NCI-H446 treated with DMSO at 0.1 percent for 48 hours (cell line): ENCODE results near the gene TIMP4.
A peak's percentile ranks its signal among the peaks of the same experiment; 100 is the strongest.

Experiments
- DNase-seq: peaks from one replicate; lab custom pipeline; 2025; lab: John Stamatoyannopoulos, UW

Gene TIMP4

DNA sequence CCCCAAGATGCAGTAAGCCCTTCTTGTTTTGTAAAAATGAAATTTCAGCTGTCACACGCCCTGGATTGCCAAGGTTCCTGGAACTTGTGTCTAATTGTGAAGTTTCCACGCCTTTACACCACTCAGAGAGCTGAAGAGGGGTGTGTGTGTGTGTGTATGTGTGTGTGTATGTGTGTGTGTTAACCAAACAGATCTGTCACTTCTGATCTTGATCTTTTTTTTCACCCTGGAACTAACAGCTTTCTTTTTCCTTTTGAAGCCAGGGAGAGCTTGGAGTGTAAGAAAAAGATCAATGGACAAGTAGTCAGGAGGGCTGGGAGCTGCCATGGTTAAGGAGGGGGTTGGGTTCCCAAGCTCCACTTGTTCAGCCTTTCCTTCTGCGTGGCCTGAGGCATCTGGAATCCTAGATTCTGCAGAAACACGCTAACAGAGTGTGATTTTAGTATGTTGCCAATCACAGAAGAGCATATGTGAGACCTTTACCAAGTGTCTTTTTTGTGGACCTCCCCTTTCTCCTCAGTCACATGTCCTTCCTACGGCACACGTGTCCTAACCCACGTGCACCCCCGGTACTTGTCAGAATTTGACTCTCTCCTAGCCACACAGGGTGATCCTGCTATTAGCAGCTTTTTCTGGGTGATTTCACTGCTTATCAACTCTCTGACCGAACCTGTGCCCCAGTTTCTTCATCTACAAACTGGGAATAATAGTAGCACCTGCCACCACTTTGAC, 11.5 kb downstream of the TIMP4 start:
- DNase-seq = no peak

DNA sequence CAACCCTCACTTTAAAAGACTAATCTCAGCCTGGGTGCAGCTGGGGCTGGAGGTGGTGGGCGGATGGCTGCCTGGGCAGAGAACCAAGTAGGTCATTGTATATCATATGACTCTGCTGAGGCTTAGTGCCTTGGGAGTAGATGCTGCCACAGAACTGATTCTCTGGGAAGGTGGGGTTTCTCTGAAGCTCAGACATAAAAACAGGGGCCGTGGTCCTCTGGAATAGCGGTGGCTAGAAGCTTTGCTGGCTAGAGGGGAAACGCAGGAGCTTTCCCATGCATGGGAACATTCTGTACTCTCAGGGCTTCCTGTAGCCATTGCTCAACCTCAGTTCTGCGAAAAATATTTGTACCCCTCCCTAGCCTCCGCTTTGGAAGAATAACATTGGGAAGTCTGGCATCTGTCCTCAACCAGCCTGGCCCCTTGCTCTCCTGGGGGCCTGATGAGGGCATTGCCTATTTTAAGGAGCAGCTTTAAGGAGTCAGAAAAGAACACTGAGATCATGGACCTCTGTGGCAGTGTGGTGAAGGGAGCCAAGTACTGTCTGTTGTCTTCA, 14.7 kb downstream of the TIMP4 start:
- no peak for DNase-seq

DNA sequence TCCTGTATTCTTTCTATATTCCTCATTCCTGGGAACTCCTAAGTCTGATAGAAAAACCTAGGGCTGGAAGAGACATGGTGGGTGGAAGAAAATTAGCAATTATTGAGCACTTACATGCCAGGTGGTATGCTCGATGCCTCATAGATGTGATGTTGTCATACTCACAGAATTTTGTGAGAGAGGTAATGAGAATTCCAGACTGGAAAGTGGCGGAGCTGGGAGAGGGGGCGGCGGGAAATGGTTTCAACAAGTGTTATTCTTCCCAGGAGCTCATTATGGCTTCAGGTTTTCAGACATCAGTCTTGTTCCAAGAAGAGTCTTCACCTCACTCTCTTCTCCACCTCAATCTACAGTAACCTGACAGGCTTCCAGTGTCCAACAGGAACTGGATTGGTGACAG, 16.2 kb downstream of the TIMP4 start:
- no peak for DNase-seq

DNA sequence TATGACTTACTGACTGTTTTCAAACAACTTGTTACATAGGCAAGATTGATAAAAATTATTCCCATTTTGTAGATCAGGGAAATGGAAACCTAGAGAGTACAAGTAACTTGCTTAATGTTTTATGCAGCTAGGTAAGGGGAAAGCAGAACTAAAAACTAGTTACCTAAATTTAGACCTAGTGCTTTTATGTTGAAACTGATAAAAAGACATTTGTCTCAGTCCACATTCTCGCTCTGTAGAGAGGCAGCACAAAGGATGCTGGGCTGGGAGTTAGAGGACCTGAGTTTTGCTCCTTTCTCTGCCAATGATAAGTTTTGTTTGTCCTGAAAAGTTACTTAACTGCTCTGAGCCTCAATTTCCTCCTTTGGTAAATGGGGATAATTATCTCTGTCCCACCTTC, 17.4 kb downstream of the TIMP4 start:
- no peak for DNase-seq

DNA sequence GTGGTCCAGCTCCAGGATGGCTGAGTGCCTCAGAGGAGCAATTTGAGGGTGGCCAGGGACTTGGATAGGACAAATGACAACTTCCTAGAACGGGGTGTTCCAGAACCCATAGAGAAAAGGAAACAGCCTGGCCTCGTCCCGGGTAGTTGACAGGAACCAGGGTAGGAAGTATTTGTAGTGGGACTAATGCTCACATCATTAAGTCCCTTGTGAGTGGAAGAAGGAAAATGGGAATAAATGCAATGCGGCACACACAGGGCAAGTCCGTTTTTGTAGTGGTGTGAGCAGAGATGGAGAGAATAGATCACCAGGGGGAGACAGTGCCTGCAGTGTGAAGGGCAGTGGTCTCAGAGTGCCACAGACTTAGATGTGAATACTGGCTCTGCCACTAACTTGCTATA, 19.6 kb downstream of the TIMP4 start:
- DNase-seq = no peak

DNA sequence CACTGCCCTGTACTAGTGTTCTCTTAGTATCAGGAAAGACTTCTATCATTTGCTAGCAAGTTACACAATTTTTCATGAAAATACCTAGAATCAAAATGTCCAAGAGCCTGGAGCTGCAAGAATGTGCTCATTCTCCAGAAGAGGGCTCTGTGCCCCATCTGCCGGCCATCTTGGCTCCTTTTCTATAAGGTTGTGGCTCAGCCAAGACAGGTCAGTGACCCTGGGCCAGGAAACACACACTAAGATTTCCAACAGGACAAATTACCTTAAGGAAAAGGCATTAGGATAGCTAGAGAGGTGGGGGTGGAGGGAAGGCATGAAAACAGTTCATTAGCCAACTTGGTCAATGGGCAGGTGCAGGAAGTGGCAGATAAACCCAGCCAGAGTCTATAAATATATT, 20.7 kb downstream of the TIMP4 start:
- DNase-seq = no peak

DNA sequence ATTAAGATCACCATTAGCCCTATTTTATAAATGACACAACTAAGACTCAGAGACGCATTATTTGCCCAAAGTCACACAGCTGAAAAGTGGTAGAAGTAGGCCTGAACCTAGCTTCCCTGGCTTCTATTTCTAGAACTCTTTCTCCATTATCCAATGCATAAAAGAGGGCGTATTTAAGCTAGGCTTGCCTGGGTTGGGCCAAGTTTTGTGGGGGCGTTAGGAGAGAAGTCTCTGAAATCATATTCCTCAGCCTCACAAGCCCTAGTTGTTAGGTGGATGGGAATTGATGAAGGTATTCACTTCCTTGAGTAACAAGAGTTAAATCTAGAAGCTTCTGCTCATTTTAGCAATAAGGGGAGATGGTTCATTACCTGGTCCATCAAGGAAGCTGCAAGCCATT, 22.3 kb downstream of the TIMP4 start:
- DNase-seq = no peak

DNA sequence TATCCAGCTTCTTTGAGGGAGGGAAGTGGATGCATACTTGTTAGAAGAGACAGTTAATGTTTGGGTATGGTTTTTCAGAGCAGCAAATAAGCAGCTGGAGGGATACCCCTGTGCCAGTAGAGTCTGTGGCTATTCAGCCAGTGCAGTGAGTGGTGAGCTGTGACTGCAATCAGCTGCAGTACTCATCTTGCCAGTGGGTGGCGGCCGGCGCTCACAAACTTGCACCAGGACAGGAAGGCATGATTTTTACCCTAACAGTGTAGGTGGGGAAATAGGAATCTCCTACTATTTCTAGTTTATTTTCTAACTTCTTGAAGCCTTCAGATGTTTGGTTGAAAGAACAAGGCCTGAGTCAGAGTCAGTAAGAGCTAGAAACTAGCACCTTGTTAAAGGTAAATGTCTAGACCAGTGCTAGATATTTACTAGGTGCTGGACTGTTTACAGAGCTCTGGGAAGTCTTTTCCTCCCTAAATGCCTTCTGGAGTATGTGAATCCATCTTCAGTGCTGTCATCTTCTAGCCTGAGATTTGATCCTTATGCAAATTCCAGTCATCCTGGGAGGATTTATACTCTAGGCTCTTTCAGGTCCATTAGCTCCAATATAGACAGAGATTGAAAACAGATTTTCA, 23.6 kb downstream of the TIMP4 start:
- DNase-seq = no peak

DNA sequence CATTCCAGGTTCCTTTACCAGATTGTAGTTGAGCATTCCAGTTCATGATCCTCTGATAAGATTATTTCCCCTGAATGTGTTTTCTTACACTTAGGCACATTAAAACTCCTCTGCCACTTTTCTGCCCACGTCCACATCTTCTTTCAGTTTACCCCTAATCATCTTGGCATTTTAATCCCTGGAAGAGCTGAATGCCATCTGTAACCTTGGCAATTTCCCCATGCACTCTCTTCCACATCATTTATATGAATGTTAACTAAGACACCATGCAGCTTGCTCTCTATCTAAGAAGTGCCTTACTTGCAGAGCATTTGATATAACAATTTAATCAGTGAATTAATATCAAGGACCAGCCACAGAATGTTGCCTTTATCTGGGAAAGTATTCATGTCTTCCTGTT, 25.8 kb downstream of the TIMP4 start:
- DNase-seq = peak; percentile 6

DNA sequence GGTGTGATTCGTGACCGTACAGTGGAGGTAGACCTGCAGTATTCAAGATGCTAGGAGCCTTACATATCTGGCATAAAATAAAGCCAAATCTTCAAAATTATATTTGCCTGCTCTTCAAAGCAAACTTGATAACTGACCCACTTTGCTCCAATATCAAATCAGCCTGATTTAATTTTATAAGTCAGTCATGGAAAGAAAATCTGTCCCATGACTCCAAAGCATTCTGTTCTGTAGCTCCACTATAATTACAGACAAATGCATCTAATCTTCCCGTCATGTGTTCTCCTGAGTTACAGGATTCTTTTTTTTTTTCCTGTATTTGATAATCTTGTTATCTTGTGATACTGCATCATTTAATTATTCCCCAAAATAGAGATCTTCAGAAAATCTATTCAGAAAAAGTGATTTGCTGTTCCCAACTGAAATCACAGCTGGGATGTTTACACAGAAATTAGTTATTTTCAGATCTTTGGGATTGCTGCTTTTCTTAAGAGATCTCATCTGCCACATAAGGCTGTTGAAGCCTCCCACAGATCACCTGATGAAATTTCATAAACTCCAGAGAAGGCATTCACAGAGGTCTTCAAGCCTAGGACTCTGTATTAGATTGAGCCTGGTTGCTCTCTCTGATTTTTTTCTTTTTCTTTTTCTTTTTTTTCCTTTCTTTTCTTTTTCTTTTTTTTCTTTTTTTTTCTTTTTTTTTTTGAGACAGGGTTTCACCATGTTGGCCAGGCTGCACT, 27.2 kb downstream of the TIMP4 start:
- DNase-seq = no peak

DNA sequence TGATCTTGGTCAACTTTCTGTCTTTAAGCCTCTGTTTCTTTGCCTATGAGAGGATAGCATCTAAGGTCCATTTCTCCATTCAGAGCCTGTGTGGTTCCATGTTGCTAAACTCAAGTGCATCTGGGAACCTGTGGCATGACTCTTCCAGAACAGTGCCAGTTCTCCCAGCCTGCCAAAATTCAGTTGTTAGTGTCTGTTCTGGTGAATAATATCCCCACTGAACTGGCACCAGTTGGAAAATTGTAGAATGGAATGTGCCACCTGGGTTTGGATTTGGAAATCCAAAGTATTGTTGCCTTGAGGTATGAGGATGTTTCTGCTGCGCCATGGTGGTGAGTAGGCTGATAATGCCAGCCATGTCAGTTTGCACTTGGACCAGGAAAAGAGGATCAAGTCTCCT, 31.3 kb downstream of the TIMP4 start:
- DNase-seq = no peak

DNA sequence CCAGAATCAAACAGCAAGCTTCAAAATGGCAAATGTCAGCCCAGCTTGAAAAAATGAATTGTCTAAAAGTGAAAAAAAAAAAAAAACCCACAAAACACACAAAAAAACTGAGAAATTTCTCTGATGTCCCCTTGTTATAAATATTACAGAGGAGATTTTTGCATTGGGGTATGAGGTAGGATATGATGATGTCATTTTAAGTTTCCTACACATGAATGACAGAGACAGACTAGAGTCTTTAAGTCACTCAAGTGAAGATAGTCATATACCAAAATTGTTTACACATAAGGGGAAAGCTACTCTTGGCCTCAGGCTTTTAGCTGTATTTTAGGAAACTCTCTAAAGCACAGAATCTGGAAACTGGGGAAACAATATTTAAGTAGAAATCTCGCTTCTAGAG, 32.9 kb downstream of the TIMP4 start:
- DNase-seq = no peak

DNA sequence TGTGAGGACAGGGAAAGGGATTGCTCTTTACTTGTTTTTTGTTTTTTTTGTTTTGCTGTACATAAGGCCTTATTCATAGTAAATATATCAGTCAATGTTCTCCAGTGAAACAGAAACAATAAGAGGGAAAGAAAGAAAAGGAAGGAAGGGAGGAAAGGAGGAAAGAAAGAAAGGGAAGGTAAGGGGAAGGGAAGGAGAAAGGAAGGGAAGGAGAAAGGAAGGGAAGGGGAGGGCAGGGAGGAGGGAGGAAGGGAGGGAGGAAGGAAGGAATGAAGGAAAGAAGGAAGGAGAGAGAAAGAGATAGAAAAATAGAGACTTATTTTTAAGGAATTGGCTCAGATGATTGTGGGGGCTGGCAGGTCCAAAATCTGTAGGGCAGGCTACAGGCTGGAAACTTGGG, 37.2 kb downstream of the TIMP4 start:
- no peak for DNase-seq

DNA sequence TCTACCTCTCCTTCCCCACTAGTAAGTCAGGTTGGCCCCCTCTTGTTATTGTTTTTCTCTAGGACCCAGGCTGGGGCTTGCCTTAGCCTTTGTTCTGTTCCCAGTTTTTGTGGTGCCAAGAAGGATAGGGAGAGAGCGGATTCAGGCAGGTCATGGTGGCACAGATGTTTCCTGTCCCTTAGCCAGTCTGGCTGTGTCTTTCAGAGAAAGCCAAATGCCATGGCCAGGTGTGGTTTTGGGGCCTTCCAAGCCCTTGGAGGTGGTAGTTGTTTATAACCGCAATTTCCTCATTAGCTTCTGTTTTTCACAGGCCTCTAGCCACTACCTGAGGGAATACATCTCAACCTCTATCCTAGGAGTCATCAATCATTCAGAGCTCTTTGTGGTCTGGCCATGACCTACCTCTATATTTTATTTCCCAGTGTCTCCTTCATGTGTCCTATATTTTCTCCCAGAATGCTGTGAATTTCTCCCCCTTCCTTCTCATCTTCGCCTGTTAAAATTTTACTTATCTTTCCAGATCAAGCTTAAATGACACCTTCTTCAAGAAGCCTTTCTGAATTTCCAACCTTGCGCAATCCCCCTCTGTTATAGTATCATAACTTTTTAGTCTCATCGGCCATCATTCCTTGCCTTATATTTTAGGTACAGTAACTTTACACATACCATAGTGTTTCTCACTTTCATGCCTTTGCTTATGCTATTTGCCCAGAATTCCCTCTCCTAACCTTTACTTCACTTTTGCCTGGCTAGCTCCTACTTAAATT, 38.2 kb downstream of the TIMP4 start:
- no peak for DNase-seq

DNA sequence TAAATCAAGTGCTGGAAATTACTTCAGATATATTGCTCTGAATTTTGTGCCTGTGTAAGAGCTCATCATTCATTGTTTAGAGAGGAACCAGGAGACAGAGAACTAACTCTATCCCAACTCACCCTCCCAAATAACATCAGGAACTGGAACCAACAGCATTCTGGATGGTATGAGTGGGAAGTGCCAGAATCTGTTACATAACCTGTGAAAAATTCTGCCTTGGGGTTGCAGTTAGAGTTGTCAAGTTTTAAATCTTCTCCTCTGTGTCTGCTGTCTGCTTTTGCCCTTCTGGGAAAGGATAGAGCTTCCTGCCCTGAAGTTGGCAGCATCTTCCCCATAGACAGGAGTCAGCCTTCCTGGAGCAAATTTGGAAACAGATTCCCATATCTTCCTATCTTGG, 41.2 kb downstream of the TIMP4 start:
- DNase-seq = no peak

DNA sequence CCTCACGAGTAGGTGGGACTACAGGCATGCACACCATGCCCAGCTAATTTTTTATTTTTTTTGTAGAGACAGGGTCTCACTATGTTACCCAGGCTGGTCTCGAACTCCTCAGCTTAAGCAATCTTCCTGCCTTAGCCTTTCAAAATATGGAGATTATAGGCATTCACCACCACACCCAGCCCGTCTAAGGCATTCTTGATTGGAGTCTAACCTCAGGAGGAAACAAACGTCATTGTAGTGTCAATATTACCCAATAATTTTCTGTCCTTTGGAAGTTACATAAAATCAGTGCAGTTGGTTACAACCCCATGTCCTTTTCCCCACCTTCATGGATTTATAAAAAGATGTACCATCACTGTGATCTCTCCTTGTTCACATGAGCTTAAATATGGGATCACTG, 41.8 kb downstream of the TIMP4 start:
- no peak for DNase-seq

DNA sequence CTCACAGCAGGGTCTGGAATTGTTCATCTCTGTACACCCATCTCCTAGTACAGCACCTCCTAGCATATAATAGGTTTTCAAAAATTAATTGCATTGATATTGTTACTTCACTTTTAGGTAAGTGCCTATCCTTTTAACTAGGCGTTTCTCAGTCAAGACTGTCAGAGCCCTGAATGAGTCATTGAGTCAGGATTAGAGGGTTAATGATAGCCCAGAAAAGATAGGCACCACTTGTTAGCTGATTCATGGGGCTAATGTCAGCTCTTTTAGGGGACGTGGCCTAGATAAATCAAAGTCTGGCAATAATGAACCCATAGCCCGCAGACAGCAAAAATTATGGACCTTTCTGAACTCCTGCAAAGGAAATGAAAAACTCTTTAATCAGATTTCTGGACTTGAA, 42.9 kb downstream of the TIMP4 start:
- no peak for DNase-seq

DNA sequence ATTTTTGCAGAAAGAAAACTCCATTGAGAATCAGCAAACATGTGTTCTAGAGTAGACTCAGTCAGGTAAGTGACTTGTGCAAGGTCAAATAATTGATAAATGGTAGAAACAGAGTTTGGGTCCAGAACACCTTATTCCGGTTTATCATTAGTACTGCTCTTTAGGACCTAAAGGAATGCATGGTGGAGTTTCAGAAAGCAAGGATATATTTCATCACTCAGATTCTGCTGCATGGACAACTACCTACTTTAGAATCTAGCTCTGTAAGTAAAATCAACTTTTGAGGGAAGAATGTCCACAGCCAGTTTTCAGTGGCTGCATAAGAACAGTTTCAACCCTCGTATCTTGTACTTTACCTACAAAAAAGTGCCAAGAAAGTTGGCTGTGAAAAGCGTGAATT, 43.6 kb downstream of the TIMP4 start:
- DNase-seq = no peak

DNA sequence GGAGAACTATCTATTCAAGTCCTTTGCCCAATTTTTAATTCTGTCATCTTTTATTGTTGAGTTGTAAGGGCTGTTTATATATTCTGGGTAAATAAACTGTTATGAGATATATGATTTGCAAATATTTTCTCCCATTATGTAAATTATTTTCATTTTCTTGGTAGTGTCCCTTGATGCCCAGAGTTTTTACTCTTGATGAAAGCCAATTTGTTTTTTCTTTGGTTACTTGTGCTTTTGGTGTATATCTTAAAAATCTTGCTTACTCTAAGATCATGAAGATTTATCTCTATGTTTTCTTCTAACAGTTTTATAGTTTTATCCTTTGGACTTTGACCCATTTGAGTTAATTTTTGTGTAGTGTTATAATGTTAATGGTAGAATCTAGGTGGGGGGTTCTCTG, 44.5 kb downstream of the TIMP4 start:
- no peak for DNase-seq

DNA sequence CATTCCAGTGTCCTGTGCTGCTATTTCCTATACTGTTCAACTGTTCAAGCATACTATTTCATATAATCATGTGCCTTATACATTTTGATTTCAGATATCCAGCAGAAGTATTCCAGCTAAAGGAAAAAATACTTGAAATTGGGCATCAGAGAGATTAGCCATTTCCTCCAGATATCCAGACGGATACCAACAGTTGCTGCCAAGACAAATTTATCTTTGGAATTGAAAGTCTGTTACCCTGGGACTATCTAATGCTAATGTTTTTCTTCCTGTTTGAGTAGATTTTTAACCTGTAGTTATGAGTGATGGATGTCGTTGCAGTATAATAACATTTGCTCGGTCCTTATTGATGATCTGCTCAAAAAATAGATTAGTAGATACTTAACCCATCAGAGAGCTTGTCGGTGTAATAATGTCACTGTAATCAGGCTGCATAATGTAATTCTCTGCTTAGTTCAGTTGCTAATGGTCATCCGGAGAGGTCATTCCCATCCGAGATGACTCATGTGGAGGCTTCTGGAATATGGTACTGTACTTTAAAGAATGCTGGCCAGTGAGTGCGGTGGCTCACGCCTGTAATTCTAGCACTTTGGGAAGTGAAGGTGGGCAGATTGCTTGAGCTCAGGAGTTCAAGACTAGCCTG, 51.5 kb downstream of the TIMP4 start:
- no peak for DNase-seq
